OCI-LY1 (cell line): ENCODE data around the gene PEX10.

Source experiments
- H2AFZ ChIP-seq: fragments of 200-600 bp; sonication (generic), shearing (Covaris generic); 2 replicates; pipeline ENCODE4 v1.6.0; 2014; ENCODE audit warnings: antibody characterized with exemption, mild to moderate bottlenecking, low read length
- H3F3A ChIP-seq: fragments of 200-600 bp; sonication (generic), shearing (Covaris generic); 2 replicates; pipeline ENCODE4 v1.6.0; 2014; ENCODE audit warnings: mild to moderate bottlenecking, antibody characterized with exemption, low read length, moderate library complexity; ENCODE audit not compliant: insufficient read depth
- H3K27ac ChIP-seq: fragments of 200-600 bp; sonication (generic); 2 replicates; pipeline ENCODE4 v1.5.1; 2014; ENCODE audit warnings: low read length, mixed run types, mild to moderate bottlenecking, low read depth; ENCODE audit not compliant: poor library complexity, severe bottlenecking
- H3K27me3 ChIP-seq: fragments of 200-600 bp; sonication (generic); 2 replicates; pipeline ENCODE4 v1.6.0; 2014; ENCODE audit warnings: antibody characterized with exemption, mild to moderate bottlenecking, low read length, moderate library complexity; ENCODE audit not compliant: insufficient read depth
- H3K36me3 ChIP-seq: fragments of 200-600 bp; sonication (generic); 2 replicates; pipeline ENCODE4 v1.6.1; 2014; ENCODE audit warnings: mild to moderate bottlenecking, antibody characterized with exemption, low read length, moderate library complexity, mixed read lengths; ENCODE audit not compliant: insufficient read depth
- H3K4me1 ChIP-seq: fragments of 200-600 bp; sonication (generic); 2 replicates; pipeline ENCODE4 v1.5.1; 2014; ENCODE audit warnings: mild to moderate bottlenecking, low read length, moderate library complexity; ENCODE audit not compliant: insufficient read depth, severe bottlenecking
- H3K4me2 ChIP-seq: fragments of 200-600 bp; sonication (generic), shearing (Covaris generic); 2 replicates; pipeline ENCODE4 v1.6.1; 2014; ENCODE audit warnings: low read length
- H3K4me3 ChIP-seq: fragments of 200-600 bp; sonication (generic); 2 replicates; pipeline ENCODE4 v1.5.1; 2014; ENCODE audit warnings: low read length, low read depth, mild to moderate bottlenecking, mixed read lengths; ENCODE audit not compliant: poor library complexity, severe bottlenecking
- H3K79me2 ChIP-seq: fragments of 200-600 bp; shearing (Covaris generic); 2 replicates; pipeline ENCODE4 v1.6.1; 2016; ENCODE audit warnings: mixed run types, low read length, mixed read lengths; ENCODE audit not compliant: insufficient read depth
- H3K9ac ChIP-seq: fragments of 200-600 bp; sonication (generic), shearing (Covaris generic); 2 replicates; pipeline ENCODE4 v1.6.1; 2014; ENCODE audit warnings: mild to moderate bottlenecking, low read length, mixed read lengths
- H3K9me2 ChIP-seq: fragments of 200-600 bp; sonication (generic), shearing (Covaris generic); 2 replicates; pipeline ENCODE4 v1.6.1; 2014; ENCODE audit warnings: low read depth, mild to moderate bottlenecking, low read length, mixed read lengths
- H3K9me3 ChIP-seq: fragments of 200-600 bp; shearing (Covaris generic); 2 replicates; pipeline ENCODE4 v1.6.1; 2014; ENCODE audit warnings: low read length, mixed read lengths
- H4K20me1 ChIP-seq: fragments of 200-600 bp; sonication (generic), shearing (Covaris generic); 2 replicates; pipeline ENCODE4 v1.6.0; 2016; ENCODE audit warnings: mild to moderate bottlenecking, low read length; ENCODE audit not compliant: insufficient read depth
- EZH2 ChIP-seq: fragments of 200-600 bp; sonication (generic), shearing (Covaris generic); IDR thresholded peaks from 2 replicates; pipeline ENCODE4 v1.8.0; 2017; ENCODE audit warnings: borderline replicate concordance, mixed run types, mild to moderate bottlenecking, antibody characterized with exemption, low read length, moderate library complexity, mixed read lengths
- TF ChIP-seq, protein P1 (sequence below): fragments of 200-600 bp; sonication (generic), shearing (Covaris generic); IDR thresholded peaks from 2 replicates; pipeline ENCODE4 v1.5.1; 2017; ENCODE audit warnings: mild to moderate bottlenecking, antibody characterized with exemption, low read length, moderate library complexity, mixed read lengths

The PEX10 gene

DNA sequence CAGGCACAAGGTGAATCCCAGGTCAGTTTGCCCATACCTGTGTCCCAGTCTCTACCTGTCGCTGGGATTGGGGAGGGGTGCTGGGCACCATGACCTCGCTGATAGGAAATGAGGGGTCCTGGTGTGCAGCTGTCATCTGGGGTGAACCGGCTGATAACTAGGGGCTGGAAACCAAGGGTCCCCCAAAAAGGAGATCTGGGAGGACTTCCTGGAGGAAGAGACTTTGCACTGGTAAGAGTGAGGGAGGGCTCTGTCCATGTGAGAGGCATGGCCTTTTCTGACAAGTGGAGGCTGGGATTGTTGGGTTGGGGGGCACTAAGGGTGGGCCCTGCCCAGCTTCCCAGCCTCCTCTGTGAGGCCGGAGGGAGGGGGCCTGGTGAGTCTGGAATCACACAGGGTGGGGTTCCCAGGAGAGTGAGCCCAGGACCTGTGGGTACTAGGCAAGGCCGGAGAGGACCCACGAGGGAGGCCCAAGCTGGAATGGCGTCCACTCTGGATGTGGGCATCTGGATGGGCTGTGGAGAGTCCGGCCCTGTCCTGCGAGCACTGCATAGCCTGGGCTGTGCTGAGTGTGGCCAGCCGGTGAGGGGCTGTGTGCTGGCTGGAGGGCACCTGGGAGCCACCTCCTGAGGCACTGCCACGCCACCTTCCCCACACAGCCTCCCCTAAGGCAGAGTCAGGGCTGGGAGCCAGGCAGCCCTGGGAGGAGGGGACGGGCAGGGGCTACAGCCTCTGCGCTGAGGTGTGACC, 4.9 kb upstream of the PEX10 start:
- Histone ChIP-seq H3K4me3 (no peak overlapping the region), H3K4me2 (no peak overlapping the region), H3K4me1 (peaks cover 22% of the 10 kb centered on the region)

DNA sequence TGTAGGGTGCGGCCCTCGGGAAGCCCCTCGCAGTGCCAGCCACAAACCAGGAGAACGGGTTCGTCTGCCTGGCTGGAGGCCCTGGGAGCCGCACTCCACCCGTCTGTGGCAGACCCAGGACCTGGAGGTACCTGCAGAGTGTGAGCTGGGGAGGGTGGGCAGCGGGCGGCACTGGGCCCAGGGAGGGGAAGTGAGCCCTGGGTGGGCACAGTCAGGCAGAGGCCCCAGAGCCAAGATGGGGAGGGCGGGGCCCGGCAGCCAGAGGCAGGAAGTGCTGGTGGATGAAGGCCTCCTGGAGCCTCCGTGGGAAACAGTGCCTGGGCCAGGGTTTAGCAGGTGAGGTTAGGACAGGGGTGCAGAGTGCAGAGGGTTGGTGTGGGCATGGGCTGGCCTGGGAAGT, 4.0 kb upstream of the PEX10 start:
- Histone ChIP-seq H4K20me1 (no peaks in the 10 kb centered on the region), H3K27ac (no peak overlapping the region), H2AFZ (no peak overlapping the region), H3K79me2 (no peaks in the 10 kb centered on the region), H3K9me3 (no peaks in the 10 kb centered on the region), H3K4me2 (no peak overlapping the region), H3K4me1 (peaks cover 27% of the 10 kb centered on the region), H3K9ac (no peak overlapping the region), H3K36me3 (no peaks in the 10 kb centered on the region), H3F3A (no peaks in the 10 kb centered on the region), H3K27me3 (no peaks in the 10 kb centered on the region; the same call in 1 of the 2 replicates), H3K9me2 (no peaks in the 10 kb centered on the region), H3K4me3 (no peak overlapping the region)
- TF ChIP-seq, protein P1, sequence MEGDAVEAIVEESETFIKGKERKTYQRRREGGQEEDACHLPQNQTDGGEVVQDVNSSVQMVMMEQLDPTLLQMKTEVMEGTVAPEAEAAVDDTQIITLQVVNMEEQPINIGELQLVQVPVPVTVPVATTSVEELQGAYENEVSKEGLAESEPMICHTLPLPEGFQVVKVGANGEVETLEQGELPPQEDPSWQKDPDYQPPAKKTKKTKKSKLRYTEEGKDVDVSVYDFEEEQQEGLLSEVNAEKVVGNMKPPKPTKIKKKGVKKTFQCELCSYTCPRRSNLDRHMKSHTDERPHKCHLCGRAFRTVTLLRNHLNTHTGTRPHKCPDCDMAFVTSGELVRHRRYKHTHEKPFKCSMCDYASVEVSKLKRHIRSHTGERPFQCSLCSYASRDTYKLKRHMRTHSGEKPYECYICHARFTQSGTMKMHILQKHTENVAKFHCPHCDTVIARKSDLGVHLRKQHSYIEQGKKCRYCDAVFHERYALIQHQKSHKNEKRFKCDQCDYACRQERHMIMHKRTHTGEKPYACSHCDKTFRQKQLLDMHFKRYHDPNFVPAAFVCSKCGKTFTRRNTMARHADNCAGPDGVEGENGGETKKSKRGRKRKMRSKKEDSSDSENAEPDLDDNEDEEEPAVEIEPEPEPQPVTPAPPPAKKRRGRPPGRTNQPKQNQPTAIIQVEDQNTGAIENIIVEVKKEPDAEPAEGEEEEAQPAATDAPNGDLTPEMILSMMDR = no peak

More for the DNA sequence above, 4.9 kb upstream of the PEX10 start:
- Histone ChIP-seq H3K9me3 (no peaks in the 10 kb centered on the region), H3K79me2 (no peaks in the 10 kb centered on the region), H3K27ac (no peak overlapping the region), H3K9me2 (no peaks in the 10 kb centered on the region), H3K9ac (no peak overlapping the region), H3F3A (no peaks in the 10 kb centered on the region), H2AFZ (no peak overlapping the region), H4K20me1 (no peaks in the 10 kb centered on the region), H3K27me3 (no peaks in the 10 kb centered on the region; the same call in 1 of the 2 replicates), H3K36me3 (no peaks in the 10 kb centered on the region)
- TF ChIP-seq, protein P1 = no peak
- TF ChIP-seq EZH2 = no peak

- H4K20me1 ChIP-seq = no peaks in the 10 kb centered on the region
- H3K36me3 ChIP-seq = no peaks in the 10 kb centered on the region
- H3K27ac ChIP-seq = no peak overlapping the region
- H3F3A ChIP-seq = no peaks in the 10 kb centered on the region
- H3K9me3 ChIP-seq = no peaks in the 10 kb centered on the region
- H3K4me2 ChIP-seq = no peak overlapping the region; the same call in 1 of the 2 replicates
- no peaks in the 10 kb centered on the region; the same call in 1 of the 2 replicates for H3K27me3 ChIP-seq
- H3K4me3 ChIP-seq = no peak overlapping the region
- no peak overlapping the region for H3K9ac ChIP-seq
- no peaks in the 10 kb centered on the region for H3K79me2 ChIP-seq
- no peaks in the 10 kb centered on the region for H3K9me2 ChIP-seq
- no peak for TF ChIP-seq EZH2
- TF ChIP-seq, protein P1 = no peak
- H3K4me1 ChIP-seq = peaks cover 33% of the 10 kb centered on the region
- H2AFZ ChIP-seq = no peak overlapping the region
These were observed 3.4 kb upstream of the PEX10 start for GRCh38 chr1:2415801-2416208.
